HG02885 (cell line): Measurements from ENCODE around the gene OTUD5.

Experiments
- ATAC-seq: cut with Tn5 transposase; IDR thresholded peaks from one replicate; pipeline ENCODE4 v1.9.1; 2021; ENCODE audit warnings: mild to moderate bottlenecking; ENCODE audit not compliant: unreplicated experiment, poor library complexity

Gene OTUD5

GRCh38 chrX:48938721-48939425 is 18.5 kb downstream of the OTUD5 start:
- peak; percentile 52 for ATAC-seq

GRCh38 chrX:48937054-48937907 is 20.1 kb downstream of the OTUD5 start:
- ATAC-seq: peak; percentile 72

DNA sequence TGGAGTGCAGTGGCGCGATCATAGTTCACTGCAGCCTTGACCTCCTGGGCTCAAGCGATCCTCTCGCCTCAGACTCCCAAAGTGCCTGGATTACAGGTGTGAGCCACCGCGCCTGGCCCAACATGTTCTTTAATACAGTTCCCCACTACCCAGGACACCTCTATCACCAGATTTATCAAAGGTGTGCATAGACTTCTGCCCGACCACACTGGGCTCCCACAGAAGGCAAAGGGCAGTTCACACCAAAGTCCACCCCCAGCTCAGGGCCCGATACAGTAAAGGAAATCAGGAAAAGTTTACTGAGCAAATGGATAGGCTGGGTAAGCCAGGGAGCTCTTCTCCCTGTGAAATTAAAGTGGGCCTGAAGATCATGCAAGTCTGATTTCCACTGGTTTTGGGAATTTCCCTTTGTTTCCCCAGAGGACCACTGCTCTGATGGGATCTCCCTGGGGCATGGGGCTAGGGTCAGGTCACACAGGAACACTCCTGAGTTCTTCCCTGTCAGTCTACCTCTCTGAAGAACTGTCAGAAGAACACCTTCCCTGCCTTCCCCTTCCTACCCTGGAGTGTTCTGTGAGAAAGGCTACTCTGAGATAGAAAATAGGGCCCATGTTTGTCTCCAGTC is 20.9 kb downstream of the OTUD5 start:
- no peak for ATAC-seq

GRCh38 chrX:48935301-48935670 is 22.1 kb downstream of the OTUD5 start:
- no peak for ATAC-seq

- ATAC-seq: no peak
These were observed 22.7 kb downstream of the OTUD5 start for GRCh38 chrX:48934581-48935300.

DNA sequence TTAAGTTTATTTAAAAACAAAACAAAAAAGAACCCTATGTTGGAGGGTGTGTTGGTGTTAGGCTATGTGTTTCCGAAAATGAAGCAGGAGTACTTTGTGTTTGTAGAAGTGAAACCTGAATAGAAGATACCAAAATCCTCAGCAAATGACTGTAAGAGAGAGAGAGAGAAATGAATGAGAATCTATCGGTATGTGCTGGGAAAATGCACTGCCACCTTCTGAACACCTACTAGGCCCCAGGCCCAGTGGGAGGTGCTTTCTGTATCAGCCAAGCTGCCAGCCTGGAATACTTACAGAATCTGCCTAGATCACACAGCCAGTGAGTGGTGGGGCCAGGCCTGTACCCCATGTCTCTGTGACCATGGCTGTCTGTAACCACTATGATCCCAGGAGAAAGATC is 23.6 kb downstream of the OTUD5 start:
- ATAC-seq: no peak

DNA sequence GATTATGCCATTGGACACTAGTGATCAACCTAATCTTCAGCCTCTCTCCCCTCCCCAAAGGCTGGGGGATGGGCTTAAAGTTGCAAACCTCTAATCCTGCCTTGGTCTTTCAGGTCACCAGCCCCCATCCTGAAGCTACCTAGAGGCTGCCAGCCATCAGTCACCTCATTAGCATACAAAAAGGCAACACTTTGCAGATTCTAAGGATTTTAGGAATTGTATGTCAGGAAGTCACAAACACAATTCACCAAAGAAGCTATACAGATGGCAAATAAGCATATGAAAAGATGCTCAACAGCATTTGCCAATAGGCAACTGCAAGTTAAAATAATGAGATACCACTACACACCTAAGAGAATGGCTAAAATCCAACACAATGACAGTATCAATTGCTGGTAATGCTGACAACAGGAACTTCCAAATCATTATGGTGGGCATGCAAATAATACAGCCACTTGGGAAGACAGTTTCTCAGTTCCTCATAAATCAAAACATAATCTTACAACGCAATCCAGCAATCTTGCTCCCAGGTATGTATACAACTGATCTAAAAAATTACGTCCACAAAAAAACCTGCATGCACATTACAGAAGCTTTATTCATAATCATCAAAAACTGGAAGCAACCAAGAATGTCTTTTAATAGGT is 29.5 kb downstream of the OTUD5 start:
- ATAC-seq: no peak

DNA sequence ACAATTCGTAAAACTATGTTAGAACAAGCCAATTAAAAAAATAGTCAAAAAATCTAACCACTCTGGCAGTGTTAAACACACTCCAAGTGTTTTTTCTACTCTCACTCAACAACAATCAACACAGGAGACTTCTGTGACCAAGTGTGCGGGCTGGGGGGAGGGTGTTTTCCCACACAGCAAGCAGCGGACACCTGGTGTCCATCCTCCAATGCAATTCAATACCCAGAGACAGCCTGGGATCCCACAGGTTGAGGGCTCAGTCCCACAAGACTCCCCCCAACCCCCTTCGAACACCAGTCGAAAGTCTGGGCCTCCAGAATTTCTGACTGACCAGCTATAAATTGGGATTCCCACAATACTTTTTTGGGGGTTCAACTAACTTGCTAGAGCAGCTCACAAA is 30.3 kb downstream of the OTUD5 start:
- no peak for ATAC-seq

GRCh38 chrX:48924270-48924669 is 33.1 kb downstream of the OTUD5 start:
- ATAC-seq: no peak

GRCh38 chrX:48923771-48924170 is 33.6 kb downstream of the OTUD5 start:
- no peak for ATAC-seq

DNA sequence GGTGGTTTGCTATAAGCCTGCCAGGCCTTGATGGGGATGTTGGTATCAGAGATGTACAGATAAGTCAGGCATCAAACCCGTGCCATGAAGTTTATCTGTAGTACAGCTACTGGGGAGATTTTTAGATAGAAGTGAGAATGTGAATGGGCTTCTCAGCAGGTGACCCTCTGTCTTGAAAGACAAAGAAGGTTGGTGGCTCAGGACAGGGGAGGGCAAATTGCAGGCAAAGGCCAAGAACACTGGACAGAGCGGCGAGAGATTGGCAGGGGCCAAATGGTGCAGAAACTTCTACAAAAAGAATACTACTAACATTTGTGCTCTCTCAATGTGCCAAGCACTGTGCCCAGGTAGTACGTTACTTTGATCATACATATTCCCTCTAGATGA is 36.7 kb downstream of the OTUD5 start:
- no peak for ATAC-seq

GRCh38 chrX:48919947-48920717 is 37.3 kb downstream of the OTUD5 start:
- ATAC-seq: no peak

DNA sequence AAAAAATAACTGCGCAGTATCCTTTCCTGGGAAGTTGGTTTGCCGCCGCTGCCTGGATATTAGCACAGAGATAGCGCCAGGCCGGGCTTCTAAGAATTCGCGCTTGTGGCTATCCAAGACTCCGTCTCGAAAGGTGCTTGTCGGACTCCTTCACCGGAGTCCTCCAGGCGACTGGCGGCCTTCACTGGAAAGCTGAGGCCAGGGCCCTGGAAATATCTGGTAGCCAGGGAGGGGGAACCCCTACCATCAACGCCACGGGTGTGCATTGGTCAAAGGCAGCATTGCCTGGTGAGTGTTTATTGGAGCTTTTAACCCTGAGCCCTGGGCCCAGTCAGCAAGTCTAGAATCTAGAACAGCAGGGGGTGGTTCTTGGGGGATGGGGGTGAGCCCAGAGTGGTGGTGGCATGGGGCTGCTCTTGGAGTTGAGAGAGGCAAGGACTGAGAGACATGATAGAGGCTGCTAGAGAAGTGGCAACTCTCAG is 38.0 kb downstream of the OTUD5 start:
- no peak for ATAC-seq

GRCh38 chrX:48918643-48919340 is 38.6 kb downstream of the OTUD5 start, which contains the start of gene PIM2:
TSS of gene PIM2 (minus strand) at chrX:48919024. CDS start at chrX:48918834, 190 bp downstream.
- ATAC-seq: peak; percentile 70

GRCh38 chrX:48918301-48918642 is 39.1 kb downstream of the OTUD5 start:
- ATAC-seq: no peak

GRCh38 chrX:48917139-48918001 is 40.0 kb downstream of the OTUD5 start:
- ATAC-seq: peak; percentile 49

DNA sequence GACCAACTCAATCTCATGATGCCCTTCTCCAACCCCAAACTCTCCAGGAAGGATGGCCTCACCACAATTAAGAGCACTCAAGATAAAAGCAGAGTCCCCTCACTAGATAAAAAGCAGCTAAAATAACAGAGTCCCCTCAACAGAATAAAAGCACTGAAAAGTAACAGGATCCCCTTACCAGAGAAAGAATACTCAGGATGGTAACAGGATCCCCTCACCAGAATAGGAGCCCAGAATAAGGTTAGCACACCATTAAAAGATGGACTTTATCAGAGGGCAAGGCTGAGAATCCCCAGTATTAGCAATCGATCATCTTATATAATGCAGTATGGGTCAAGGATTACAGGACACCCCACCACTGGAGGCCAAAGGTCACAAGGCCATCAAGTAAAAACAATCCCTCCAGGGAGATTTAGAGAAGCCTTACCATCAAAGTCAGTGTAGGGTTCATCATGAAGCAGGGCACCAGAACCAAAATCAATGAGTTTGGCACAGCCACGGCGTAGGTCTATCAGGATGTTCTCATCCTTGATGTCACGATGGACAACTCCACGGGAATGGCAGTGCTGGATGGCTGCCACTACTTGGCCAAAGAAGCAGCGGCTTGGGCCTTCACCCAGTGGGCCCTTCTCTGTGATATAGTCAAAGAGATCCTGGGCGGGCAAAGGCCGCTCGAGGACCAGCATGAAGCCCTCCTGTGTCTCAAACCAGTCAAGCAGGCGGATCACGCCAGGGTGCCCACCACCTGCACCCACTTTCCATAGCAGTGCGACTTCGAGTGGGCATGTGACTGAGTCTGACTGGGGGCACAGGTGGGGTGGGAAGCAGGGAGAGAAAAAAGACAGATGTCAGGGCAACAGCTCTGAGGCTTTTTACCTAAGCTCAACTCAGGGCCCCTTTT is 42.6 kb downstream of the OTUD5 start:
- ATAC-seq: no peak
